Measurements from ENCODE around the gene MACROD2. TPM values are rescaled to one million over a fixed set of nuclear protein-coding genes. Genes with fewer than 3 reads are reported as not detected.
"Not testable (repeated sequence)": the region's sequence is repeated elsewhere in the genome, so short reads cannot be mapped to it uniquely, and the experiment has no call there.

Gene MACROD2
- total RNA-seq, 1 experiment from 2014 or later, result 1.5 TPM

DNA sequence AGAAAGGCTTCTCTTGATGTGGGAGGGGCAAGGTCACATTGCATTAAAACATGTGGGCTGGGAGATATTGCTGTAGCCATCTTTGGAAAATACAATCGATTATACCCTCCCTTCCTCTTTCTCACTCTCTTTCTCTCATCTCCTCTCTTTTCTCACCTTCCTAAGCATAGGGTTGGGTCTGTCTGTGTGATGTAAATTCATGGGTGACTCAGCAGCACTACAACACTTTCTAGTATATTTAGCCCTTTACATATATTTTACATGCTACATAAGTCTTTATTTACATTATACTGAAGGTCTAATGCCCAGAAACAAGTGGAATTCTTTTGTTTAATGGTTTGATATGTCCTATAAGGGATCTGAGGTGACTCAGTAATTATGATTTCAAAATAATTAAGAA is 976.9 kb downstream of the MACROD2 start:
- no peaks in the 10 kb centered on the region for H3K27me3 ChIP-seq (ENCODE audit: control insufficient read depth, insufficient read depth, low read length)
- DNase-seq, result no peak
- no peak overlapping the region for H3K4me3 ChIP-seq (ENCODE audit: insufficient read depth, low read depth, low read length)
- no peaks in the 10 kb centered on the region for H3K36me3 ChIP-seq (replicated peaks; ENCODE audit: control insufficient read depth, insufficient read depth, low read length)

DNA sequence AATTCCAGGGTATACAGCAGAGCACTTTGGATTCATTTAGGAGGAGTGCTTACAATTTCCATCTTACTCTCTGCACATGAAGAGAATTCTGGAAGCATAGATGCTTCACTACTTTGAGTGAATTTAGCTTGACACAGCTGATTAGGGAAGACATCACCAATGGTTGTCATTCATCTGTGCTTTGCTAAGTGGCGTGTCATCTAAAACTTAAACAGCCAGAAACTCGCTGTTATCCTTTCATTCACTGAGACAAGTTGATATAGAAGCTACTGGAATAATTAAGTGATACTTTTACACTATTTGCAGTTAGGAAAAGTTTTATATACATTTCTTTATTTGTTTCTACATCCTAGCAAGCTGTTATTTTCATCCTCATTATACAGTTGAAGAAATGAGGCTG is 977.4 kb downstream of the MACROD2 start:
- no peak for DNase-seq
- H3K36me3 ChIP-seq (replicated peaks; ENCODE audit: control insufficient read depth, insufficient read depth, low read length), result no peaks in the 10 kb centered on the region
- no peak overlapping the region for H3K4me3 ChIP-seq (ENCODE audit: insufficient read depth, low read depth, low read length)
- no peaks in the 10 kb centered on the region for H3K27me3 ChIP-seq (ENCODE audit: control insufficient read depth, insufficient read depth, low read length)

DNA sequence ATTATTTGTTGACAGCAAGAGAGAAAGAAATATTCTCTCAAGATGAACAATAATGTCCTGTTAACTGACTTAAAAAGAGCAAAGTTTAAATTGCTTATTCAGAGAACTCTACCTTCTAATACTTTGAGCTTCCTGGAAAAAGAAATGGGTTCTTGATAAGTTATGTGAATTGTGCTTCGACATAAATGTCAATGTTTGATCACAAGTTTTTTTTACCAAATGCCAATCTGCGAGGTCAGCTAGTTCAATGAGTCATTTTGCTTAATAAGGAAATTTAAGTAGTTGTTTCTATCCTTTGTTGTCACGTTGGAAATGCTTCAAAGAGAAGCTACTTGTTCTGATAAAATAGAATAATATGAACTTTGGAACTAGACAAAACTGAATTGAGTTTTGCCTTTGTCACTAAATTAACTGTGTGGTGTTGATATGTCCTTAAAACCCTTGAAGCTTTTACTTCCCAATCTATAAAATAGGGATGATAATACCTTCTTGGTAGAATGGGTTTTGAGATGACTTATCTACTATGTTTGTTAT is 984.2 kb downstream of the MACROD2 start:
- Histone ChIP-seq H3K36me3 (replicated peaks; ENCODE audit: control insufficient read depth, insufficient read depth, low read length) (no peaks in the 10 kb centered on the region), H3K27me3 (ENCODE audit: control insufficient read depth, insufficient read depth, low read length) (no peaks in the 10 kb centered on the region), H3K4me3 (ENCODE audit: insufficient read depth, low read depth, low read length) (no peak overlapping the region)
- DNase-seq, result no peak

DNA sequence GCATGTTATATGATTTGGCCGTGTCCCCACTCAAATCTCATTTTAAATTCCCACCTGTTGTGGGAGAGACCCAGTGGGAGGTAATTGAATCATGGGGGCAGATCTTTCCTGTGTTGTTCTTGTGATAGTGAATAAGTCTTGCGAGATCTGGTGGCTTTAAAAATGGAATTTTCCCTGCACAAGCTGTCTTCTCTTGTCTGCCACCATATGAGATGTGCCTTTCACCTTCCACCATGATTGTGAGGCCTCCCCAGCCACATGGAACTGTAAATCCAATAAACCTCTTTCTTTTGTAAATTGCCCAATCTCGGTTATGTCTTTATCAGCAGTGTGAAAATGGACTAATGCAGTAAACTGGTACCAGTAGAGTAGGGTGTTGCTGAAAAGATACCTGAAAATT is 986.2 kb downstream of the MACROD2 start:
- not testable (repeated sequence) for DNase-seq; H3K36me3 ChIP-seq (replicated peaks; ENCODE audit: control insufficient read depth, insufficient read depth, low read length); H3K27me3 ChIP-seq (ENCODE audit: control insufficient read depth, insufficient read depth, low read length); H3K4me3 ChIP-seq (ENCODE audit: insufficient read depth, low read depth, low read length)

DNA sequence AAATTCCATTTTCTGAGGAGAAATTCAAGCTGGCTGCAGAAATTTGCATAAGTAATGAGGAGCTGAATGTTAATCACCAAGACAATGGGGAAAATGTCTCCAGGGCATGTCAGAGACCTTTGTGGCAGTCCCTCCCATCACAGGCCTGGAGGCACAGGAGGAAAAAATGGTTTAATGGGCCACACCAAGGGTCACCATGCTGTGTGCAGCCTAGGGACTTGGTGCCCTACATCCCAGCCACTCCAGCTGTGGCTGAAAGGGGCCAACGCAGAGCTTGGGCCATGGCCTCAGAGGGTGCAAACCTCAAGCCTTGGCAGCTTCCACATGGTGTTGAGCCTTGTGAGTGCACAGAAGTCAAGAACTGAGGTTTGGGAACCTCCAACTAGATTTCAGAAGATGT is 987.0 kb downstream of the MACROD2 start:
- not testable (repeated sequence) for H3K27me3 ChIP-seq (ENCODE audit: control insufficient read depth, insufficient read depth, low read length); H3K36me3 ChIP-seq (replicated peaks; ENCODE audit: control insufficient read depth, insufficient read depth, low read length); DNase-seq; H3K4me3 ChIP-seq (ENCODE audit: insufficient read depth, low read depth, low read length)

DNA sequence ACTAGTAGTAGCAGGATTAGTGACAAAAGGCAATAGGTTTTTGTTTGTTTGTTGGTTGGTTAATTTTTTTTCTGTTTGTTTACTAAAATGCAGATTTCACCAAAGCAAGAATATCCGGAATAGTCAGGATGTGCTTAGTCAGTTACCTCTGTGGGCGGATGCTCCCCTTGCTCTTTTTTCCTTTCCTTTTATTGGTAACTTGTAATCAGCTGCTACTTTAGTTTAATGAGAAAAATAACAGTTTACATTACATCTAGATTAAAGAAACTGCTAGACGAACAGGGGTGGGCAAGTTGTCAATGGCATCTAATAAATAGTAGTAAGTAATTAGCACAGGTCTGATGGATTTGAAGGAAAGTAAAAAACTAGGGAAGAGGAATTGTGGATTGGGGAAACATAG is 989.0 kb downstream of the MACROD2 start:
- DNase-seq, result no peak
- no peak overlapping the region for H3K4me3 ChIP-seq (ENCODE audit: insufficient read depth, low read depth, low read length)

DNA sequence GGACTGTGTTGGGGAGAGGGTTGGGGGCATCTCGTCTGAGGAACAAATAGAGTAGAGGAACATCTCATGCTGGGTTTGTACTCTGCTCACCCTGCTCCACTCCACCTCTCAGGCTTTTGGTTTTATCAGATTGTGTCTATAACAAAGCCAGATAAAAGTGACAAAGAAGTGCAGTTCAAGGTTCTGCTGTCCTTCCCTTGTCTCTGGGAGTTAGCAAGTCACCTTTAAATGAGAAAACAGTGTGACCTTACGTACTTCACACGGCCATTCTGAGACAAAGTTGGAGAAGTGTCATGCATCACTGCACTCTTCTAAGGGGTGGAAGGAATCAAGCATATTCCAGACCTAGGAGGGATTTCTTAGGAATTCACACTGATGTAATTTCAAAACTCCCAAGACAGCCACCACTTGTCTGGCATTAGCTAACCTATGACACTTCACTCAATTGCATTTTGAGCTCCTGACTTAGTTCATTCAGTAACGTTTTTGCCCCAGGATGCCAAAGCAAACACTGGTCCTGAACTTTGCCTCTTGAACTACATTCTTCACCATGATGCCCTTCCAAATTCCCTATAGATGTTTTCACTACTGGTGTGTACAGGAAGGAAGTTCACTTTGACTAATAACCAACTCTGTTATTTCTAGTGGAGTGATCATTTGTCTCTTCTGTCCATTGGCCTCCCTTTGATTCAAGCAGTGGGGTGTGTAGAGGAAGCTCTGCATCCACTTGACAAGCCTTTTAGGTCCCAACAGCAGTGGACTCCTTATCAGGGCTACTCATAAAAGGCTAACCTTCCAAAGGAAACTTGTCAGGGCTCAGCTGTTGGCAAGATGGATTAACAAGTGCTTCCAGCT is 989.7 kb downstream of the MACROD2 start:
- Histone ChIP-seq H3K27me3 (ENCODE audit: control insufficient read depth, insufficient read depth, low read length) (no peaks in the 10 kb centered on the region), H3K36me3 (replicated peaks; ENCODE audit: control insufficient read depth, insufficient read depth, low read length) (no peaks in the 10 kb centered on the region), H3K4me3 (ENCODE audit: insufficient read depth, low read depth, low read length) (no peak overlapping the region)
- no peak for DNase-seq

More for the DNA sequence above, 989.0 kb downstream of the MACROD2 start:
- Histone ChIP-seq H3K36me3 (replicated peaks; ENCODE audit: control insufficient read depth, insufficient read depth, low read length) (no peaks in the 10 kb centered on the region), H3K27me3 (ENCODE audit: control insufficient read depth, insufficient read depth, low read length) (no peaks in the 10 kb centered on the region)

DNA sequence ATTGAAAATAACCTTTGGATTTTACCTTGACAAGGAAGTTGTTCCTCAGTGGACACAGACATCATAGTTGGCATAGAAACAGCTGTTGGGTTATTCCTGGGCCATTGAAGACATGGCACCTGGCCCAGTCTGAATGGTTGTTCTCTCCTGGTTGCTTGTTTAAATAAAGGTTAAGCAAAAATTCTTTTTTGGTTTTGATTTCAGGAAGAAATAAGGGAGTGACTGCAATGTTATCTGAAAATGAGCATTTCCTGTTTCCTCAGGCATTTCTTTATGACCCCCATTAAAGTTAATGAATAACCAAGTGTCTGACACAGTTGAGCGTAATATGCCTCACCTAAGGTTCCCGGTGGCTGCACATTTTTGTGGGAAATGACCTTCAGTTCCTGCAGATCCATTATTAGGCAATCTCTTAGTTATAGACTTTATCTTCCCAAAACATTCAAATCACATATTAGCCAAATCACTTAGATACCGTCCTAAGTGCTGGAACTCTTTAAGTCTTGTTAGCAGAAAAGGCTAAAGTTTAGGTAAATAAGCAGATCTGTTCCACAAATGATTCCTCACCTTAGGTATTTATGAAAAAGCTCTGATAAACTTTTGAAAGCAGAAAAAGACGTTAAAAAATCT is 990.8 kb downstream of the MACROD2 start:
- DNase-seq, result no peak
- Histone ChIP-seq H3K27me3 (ENCODE audit: control insufficient read depth, insufficient read depth, low read length) (no peaks in the 10 kb centered on the region), H3K4me3 (ENCODE audit: insufficient read depth, low read depth, low read length) (no peak overlapping the region)

DNA sequence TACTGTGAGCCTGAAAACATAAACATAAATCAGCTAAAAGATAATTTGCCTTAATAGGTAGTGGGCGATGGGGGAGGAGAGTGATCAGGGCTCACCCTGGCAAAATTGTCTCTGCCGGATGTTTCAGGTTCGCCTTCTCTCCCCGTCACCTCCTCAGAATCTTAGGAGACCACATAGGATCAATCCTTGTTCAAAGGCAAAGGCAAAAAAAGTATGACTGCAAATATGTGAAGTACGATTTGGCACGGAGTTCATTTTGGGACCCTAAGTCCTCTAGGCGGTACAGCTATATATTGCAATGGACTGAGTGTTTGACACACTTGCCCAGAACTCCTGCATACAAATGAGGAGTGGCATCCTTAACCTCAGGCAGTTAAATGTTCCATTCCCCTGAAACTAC is 991.3 kb downstream of the MACROD2 start:
- Histone ChIP-seq H3K36me3 (replicated peaks; ENCODE audit: control insufficient read depth, insufficient read depth, low read length) (no peaks in the 10 kb centered on the region), H3K4me3 (ENCODE audit: insufficient read depth, low read depth, low read length) (no peak overlapping the region), H3K27me3 (ENCODE audit: control insufficient read depth, insufficient read depth, low read length) (no peaks in the 10 kb centered on the region)
- no peak for DNase-seq

More for the DNA sequence above, 990.8 kb downstream of the MACROD2 start:
- no peaks in the 10 kb centered on the region for H3K36me3 ChIP-seq (replicated peaks; ENCODE audit: control insufficient read depth, insufficient read depth, low read length)

DNA sequence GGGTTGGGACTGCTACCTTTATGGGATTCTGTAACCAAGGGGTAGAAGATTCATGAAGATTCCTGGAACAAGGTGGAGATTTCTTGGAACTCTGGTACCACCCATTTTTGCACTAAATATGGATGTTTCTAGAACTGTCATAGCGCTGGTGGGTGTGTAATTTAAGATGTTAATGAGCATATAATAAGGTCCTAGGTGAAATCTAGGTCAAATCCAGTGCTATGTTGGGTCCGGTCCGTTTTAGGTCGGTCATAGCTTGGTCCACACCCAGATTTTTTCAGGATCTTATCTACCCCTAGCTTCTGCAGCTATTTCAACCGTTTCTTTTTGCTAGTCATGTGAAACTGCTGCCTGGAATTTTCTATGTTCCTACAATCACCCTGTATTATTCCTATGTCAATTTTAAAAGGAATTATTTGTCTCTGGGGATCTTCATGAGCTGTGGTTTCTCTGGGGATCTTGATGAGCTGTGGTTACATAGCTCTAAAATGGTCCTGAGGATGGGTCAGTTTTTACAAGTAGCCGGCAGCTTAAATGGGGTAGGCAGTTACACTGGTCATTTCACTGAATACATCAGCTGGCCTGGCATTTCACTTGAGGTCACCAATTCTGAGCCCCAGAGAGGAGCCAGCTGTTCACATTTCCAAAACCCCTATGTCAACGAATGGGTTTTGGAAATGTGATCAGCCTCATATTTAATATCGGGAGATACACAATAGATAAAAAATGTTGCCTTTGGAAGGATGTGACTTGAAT is 994.4 kb downstream of the MACROD2 start:
- no peak for DNase-seq
- no peaks in the 10 kb centered on the region for H3K36me3 ChIP-seq (replicated peaks; ENCODE audit: control insufficient read depth, insufficient read depth, low read length)
- no peak overlapping the region for H3K4me3 ChIP-seq (ENCODE audit: insufficient read depth, low read depth, low read length)
- no peaks in the 10 kb centered on the region for H3K27me3 ChIP-seq (ENCODE audit: control insufficient read depth, insufficient read depth, low read length)

DNA sequence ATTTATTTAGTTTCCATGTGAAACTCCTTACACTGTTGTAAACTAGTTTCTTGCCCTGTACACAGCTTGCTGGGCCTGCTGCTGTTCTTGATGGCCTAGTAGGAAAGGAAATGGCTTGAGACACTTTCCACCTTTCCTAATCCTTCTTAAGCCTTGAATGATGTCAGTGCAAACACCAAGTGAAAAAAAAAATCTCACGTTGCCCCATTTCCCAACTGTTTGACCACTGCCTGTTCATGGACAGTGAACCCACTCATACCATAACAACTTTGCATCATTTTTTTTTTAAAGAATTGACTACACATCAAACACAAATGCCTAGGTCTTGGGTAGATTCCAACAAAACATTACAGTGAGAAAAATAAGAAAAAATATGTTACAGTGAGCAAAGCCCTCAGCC is 995.7 kb downstream of the MACROD2 start:
- Histone ChIP-seq H3K27me3 (ENCODE audit: control insufficient read depth, insufficient read depth, low read length) (no peaks in the 10 kb centered on the region), H3K4me3 (ENCODE audit: insufficient read depth, low read depth, low read length) (no peak overlapping the region), H3K36me3 (replicated peaks; ENCODE audit: control insufficient read depth, insufficient read depth, low read length) (no peaks in the 10 kb centered on the region)
- no peak for DNase-seq

DNA sequence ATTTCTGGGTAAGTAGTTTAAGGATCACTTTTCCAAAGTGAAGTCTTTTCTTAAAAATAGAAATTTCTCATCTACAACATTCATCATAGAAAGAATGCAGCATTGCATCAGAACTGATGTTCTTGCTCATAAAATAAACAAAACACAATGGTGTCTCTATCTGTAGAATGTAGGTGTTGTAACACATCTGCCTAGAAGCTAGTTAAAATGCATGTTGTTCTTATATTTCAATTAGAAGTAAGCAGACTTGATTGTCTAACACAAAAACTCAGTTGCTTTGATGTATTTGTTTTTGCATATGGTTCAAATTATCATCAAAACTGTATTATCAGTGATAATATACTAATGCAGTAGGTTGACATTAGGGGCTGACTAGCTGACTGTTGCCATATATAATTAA is 996.8 kb downstream of the MACROD2 start:
- H3K36me3 ChIP-seq (replicated peaks; ENCODE audit: control insufficient read depth, insufficient read depth, low read length), result no peaks in the 10 kb centered on the region
- no peak for DNase-seq
- no peak overlapping the region for H3K4me3 ChIP-seq (ENCODE audit: insufficient read depth, low read depth, low read length)
- no peaks in the 10 kb centered on the region for H3K27me3 ChIP-seq (ENCODE audit: control insufficient read depth, insufficient read depth, low read length)

DNA sequence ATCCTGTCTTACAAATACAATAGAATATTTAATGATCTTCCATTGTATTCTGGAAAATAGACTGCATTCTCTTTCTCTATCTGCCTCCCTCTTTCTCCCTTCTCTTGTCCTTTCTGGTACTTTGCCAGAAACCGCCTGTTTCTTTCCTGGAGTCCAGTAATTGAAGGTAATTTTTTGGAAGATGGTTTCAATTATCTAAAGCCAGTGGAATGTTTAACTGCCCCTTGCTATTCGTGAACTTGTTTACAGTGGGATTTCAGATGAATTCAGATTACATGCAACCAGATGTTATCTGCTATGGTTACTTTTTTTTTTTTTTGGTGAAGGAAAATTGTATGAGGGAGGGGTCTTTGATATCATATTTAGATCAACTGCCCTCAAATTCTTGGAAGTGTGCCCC is 997.6 kb downstream of the MACROD2 start:
- DNase-seq, result no peak
- H3K36me3 ChIP-seq (replicated peaks; ENCODE audit: control insufficient read depth, insufficient read depth, low read length), result no peaks in the 10 kb centered on the region
- no peaks in the 10 kb centered on the region for H3K27me3 ChIP-seq (ENCODE audit: control insufficient read depth, insufficient read depth, low read length)
- H3K4me3 ChIP-seq (ENCODE audit: insufficient read depth, low read depth, low read length), result no peak overlapping the region

DNA sequence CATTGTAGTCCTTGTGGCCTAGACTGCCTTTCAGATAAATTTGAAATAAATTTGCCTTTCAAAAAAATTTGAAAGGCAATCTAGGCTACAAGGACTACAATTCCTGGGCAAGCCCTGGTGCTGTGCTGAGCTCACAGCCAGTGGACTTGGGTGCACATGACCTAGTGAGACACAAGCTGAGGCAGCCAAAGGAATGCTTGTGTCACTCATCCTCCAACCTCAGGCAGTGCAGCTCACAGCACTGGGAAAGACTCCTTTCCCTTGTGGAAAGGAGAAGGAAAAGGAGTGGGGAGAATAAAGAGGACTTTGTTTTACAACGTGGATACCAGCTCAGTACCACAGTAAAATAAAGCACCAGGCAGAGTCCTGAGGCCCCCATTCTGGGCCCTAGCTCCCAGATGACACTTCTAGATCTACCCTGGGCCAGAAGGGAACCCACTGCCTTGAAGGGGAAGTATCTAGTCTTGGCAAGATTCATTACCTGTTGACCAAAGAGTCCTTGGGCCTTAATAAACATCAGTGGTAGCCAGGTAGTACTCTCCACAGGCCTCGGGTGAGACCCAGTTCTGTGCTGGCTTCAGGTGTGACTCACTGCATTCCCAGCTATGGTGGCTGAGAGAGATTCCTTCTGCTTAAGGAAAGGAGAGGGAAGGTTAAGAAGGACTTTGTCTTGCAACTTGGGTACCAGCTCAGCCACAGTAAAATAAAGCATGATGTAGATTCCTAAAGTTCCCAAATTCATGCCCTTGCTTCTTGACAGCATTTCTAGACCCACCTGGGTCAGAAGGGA is 1001.8 kb downstream of the MACROD2 start:
- H3K27me3 ChIP-seq (ENCODE audit: control insufficient read depth, insufficient read depth, low read length), result no peaks in the 10 kb centered on the region
- no peak for DNase-seq
- H3K36me3 ChIP-seq (replicated peaks; ENCODE audit: control insufficient read depth, insufficient read depth, low read length), result no peaks in the 10 kb centered on the region
- H3K4me3 ChIP-seq (ENCODE audit: insufficient read depth, low read depth, low read length), result no peak overlapping the region

Measured in H7 (cell line).